ENCODE measurements around the gene THAP3.

THAP3 gene, protein sequence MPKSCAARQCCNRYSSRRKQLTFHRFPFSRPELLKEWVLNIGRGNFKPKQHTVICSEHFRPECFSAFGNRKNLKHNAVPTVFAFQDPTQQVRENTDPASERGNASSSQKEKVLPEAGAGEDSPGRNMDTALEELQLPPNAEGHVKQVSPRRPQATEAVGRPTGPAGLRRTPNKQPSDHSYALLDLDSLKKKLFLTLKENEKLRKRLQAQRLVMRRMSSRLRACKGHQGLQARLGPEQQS

DNA sequence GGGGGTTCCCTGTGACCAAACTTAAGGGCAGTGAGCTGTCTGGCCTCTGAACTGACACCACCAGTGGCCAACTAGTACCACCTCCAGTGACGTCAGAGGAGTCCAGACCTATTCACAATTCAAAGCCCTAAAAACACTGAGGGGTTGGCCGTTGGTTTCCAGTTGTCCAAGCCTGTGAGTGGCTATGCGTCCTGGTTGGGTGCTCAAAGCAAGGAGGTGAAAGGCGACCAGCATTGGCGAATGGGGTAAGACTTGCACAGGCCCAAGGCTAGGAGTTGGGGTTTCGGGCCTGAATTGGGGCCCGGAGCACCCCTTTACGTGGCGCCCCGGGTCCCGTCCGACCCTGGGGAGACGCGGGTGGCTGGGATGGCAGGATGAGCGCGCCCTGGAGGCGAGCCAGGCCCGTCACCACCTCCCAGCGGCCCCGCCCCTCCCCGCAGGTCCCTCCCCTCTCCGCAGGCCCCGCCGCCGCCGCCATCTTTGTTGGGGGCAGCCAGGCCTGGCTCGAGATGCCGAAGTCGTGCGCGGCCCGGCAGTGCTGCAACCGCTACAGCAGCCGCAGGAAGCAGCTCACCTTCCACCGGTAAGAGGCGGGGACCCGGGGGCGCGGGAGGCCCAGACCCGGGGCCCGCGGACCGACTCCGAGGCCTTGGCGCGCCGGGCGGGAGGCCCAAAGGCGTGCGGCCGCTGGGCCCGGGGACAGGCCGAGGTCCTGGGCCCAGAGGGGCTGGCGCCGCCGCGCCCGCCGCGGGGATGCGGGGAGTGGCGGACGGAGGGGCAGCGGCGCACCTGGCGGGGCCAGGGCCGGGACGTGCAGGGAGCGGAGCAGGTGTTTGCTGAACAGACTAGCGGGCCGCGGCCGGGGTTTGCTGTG lies at the start of gene THAP3:
Gene THAP3 (plus strand): TSS at position 159 of the 874 bp plus-strand sequence. CDS start 351 bp downstream, at position 510.
- no peak for FAIRE-seq

DNA sequence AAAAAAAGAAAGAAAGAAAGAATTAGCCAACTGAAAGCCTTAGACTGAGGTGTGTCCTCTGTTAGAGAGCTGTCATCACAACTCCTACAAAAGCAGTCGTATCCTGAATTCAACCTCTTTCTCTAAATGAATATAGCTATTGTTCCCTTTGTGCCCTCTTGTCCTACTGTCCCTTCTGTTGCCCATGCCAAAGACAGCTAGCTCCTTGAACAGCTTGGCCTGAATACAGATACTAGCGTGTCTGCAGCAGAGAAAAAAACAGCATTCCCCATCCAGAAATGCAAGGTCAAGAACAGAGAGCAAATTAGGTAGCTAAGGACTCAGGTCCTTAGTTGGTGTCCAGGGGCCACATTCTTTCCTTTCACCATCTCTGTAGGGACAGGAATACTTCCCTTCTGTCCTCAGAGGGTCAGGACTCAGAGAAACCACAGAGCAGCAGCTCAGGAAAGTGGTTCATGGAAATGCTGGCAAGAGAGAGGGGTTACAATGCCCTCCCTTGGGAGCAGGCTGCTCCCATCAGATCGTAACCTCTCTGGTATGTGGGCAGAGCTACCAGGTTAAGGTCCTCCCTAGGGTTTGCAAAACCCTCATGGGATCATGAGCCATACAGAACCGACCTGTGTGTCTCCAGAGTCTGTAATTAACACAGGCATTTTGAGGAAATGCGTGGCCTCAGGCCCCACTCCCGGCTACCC lies 46.7 kb upstream of the THAP3 start:
- FAIRE-seq = no peak

DNA sequence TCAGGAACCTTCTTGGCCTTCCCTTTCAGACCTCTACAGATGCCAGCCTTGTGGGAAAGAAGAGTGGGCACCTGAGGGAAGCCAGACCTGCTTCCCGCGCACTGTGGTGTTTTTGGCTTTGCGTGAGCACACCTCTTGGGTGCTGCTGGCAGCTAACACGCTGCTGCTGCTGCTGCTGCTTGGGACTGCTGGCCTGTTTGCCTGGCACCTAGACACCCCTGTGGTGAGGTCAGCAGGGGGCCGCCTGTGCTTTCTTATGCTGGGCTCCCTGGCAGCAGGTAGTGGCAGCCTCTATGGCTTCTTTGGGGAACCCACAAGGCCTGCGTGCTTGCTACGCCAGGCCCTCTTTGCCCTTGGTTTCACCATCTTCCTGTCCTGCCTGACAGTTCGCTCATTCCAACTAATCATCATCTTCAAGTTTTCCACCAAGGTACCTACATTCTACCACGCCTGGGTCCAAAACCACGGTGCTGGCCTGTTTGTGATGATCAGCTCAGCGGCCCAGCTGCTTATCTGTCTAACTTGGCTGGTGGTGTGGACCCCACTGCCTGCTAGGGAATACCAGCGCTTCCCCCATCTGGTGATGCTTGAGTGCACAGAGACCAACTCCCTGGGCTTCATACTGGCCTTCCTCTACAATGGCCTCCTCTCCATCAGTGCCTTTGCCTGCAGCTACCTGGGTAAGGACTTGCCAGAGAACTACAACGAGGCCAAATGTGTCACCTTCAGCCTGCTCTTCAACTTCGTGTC lies 45.9 kb upstream of the THAP3 start:
- FAIRE-seq = no peak

DNA sequence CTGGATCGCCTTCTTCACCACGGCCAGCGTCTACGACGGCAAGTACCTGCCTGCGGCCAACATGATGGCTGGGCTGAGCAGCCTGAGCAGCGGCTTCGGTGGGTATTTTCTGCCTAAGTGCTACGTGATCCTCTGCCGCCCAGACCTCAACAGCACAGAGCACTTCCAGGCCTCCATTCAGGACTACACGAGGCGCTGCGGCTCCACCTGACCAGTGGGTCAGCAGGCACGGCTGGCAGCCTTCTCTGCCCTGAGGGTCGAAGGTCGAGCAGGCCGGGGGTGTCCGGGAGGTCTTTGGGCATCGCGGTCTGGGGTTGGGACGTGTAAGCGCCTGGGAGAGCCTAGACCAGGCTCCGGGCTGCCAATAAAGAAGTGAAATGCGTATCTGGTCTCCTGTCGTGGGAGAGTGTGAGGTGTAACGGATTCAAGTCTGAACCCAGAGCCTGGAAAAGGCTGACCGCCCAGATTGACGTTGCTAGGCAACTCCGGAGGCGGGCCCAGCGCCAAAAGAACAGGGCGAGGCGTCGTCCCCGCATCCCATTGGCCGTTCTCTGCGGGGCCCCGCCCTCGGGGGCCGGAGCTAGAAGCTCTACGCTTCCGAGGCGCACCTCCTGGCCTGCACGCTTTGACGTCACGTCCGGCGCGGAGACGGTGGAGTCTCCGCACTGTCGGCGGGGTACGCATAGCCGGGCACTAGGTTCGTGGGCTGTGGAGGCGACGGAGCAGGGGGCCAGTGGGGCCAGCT lies 45.1 kb upstream of the THAP3 start, which contains the start of gene ZBTB48:
Gene ZBTB48 (plus strand): TSS at position 621 of the 745 bp plus-strand sequence. CDS start 616 bp downstream, outside the sequence.
- peak; percentile 94 for FAIRE-seq

GRCh38 chr1:6580119-6580592 lies 44.5 kb upstream of the THAP3 start:
- no peak for FAIRE-seq

DNA sequence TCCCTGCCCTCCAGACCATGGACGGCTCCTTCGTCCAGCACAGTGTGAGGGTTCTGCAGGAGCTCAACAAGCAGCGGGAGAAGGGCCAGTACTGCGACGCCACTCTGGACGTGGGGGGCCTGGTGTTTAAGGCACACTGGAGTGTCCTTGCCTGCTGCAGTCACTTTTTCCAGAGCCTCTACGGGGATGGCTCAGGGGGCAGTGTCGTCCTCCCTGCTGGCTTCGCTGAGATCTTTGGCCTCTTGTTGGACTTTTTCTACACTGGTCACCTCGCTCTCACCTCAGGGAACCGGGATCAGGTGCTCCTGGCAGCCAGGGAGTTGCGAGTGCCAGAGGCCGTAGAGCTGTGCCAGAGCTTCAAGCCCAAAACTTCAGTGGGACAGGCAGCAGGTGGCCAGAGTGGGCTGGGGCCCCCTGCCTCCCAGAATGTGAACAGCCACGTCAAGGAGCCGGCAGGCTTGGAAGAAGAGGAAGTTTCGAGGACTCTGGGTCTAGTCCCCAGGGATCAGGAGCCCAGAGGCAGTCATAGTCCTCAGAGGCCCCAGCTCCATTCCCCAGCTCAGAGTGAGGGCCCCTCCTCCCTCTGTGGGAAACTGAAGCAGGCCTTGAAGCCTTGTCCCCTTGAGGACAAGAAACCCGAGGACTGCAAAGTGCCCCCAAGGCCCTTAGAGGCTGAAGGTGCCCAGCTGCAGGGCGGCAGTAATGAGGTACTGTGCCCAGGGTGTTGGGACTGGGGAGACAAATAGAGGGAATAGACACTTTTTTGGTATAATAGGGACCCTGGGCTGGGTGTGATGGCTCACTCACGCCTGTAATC lies 43.9 kb upstream of the THAP3 start:
- no peak for FAIRE-seq

DNA sequence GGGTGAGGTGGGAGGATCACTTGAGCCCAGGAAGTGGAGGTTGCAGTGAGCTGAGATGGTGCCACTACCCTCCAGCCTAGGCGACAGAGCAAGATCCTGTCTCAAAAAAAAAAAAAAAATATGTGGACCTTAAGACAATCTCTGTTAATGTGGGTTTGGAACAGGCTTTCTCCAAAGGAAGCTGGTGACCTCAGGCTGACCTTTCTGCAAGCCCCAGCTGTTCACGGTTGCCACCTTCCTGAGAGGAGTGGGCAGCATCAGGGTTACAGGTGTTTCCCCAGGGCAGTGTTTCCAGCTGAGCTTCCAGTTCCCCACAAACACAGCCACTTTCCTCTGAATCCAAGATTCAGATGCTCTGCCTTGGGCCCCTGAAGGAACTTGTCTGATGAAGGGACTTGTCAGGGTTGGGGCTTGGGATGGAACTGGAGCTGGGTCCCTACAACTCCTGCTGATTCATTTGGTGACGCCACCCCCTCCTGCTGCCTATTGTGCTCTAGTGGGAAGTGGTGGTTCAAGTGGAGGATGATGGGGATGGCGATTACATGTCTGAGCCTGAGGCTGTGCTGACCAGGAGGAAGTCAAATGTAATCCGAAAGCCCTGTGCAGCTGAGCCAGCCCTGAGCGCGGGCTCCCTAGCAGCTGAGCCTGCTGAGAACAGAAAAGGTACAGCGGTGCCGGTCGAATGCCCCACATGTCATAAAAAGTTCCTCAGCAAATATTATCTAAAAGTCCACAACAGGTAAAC lies 42.9 kb upstream of the THAP3 start:
- no peak for FAIRE-seq

DNA sequence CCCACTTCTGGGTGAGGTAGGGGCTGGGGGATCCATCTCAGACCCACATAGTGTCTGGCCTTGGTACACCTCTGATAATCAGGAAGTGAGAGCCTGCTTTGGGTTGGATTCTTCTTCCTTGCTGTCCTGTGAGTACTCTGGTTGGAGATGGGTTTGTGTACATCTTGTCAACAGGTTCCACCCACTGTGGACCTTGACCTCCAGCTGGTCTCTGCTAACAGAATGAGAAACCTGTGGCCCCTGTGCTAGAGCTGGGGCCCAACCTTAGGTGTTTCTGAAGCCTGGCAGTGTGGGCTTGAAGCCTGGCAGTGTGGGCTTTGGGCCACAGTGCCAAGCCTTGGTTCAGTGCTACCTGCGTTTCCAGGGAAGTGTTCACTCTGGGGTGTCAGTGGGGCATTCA lies 42.3 kb upstream of the THAP3 start:
- FAIRE-seq = no peak

DNA sequence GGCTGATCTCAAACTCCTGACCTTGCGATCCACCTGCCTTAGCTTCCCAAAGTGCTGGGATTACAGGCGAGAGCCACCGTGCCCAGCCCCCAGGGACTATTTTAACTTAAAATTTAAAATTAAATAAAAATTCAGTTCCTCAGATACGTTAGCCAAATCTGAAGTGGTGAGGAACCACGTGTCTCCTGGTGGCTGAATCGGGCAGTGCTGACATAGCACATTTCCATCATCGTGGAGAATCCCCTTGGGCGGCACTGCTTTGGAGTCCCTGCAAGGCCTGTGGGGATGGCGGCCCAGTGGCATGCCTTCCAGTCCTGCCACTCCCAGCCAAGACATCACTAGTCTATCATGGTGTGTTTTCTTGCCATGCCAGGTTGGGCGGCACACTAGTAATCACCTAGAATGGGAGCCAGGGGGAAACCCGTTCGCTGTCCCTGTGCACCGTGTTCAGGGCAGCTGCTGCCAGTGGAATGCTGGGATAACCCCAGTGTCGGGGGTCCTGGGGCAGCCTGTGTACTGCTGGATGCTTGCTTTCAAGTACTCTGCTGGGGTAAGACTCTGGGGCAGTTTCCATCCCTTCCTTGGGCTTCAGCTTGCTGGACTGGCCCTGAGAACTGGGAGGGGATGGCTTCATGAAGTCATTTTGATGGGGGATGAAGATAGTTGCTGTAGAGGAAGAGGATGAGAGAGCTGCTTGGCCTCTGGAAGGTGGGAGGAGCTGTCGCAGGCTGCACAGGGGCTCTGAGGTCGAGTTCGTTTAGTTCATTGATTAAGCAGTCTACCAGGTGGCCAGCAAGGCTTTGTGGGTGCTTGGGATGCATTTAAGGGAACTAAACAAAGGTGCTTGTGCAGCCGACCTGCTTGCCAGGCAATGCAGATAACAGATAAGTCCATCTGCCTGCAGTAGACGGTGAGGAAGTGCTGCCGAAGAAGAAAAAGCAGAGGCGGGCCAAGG lies 40.3 kb upstream of the THAP3 start:
- no peak for FAIRE-seq

DNA sequence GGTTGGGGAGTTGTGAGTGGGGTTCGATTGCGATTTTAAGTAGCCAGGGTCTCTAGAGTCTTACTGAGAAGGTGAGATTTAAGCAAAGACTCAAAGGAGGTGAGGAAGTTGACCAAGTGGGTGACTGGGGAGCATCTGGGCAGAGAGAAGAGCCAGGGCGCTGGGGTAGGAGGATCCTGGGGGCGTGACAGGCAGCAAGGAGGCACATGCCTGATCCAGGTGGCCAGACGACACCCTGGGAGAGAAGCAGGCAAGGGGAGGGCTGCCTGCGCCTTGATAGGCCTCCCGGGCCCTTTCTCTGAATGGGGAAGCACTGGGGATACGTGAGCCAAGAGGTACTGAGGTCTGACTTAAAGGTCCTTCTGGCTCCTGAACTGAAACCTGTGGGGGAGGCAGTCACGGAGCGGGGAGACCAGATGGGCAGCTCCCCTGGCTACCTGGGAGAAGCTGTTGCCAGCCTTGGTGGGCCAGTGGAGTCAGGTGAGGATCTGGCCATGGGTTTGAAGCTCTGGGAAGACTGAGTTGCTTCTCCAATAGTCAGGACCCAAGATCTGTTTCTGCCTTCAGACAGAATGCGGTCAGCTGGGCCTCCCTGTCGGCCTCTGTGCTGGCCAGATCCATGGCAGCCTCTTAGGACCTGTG lies 39.5 kb upstream of the THAP3 start:
- no peak for FAIRE-seq

- no peak for FAIRE-seq
Measured at GRCh38 chr1:6585841-6586240, 38.8 kb upstream of the THAP3 start.

- no peak for FAIRE-seq
Measured at GRCh38 chr1:6586404-6586816, 38.3 kb upstream of the THAP3 start.

DNA sequence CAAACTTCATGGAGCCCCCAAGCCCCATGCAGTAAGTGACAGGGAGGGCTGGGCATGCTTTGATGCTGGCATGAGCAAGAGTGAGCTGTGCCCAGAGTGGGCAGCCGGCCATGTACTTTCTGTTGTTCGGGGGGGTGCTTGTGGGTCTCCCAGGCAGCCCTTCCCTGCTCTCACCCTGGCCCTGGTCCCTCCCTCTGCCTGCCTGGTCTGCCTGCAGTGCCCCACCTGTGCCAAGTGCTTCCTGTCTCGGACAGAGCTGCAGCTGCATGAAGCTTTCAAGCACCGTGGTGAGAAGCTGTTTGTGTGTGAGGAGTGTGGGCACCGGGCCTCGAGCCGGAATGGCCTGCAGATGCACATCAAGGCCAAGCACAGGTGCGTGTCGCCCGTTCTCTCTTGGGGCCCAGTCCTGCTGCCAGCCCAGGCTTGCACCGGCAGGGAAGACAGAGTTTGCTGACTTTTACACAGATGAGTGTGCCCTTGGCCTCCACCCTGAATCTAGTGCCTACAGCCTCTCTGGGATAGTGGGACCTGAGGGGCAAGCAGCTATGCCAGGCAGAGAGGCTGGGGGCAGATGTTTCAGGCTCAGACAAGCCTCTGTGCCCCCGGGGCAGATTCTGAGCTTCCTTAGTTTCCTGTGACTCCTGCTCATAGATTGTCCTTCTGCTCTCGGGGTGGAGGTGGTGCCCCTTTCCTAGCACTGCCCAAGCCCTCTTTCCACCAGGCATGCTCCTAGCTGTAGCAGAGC lies 37.2 kb upstream of the THAP3 start:
- FAIRE-seq = no peak

GRCh38 chr1:6588128-6588892 lies 36.4 kb upstream of the THAP3 start:
- FAIRE-seq = no peak

DNA sequence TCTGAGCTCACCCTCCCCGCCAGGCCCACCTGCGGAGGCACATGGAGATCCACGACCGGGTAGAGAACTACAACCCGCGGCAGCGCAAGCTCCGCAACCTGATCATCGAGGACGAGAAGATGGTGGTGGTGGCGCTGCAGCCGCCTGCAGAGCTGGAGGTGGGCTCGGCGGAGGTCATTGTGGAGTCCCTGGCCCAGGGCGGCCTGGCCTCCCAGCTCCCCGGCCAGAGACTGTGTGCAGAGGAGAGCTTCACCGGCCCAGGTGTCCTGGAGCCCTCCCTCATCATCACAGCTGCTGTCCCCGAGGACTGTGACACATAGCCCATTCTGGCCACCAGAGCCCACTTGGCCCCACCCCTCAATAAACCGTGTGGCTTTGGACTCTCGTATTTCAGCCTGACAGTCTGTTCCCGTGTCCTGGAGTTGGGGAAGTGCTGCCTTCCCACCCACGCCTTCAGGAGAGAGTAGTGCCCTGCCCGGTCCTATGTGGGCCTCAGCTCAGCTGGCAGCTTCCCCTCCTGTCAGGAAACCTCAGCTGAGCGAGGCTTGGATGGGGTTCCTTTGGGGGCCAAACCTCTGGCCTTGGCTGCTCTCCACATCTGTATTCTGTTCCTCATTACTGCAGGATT lies 35.7 kb upstream of the THAP3 start:
- no peak for FAIRE-seq

DNA sequence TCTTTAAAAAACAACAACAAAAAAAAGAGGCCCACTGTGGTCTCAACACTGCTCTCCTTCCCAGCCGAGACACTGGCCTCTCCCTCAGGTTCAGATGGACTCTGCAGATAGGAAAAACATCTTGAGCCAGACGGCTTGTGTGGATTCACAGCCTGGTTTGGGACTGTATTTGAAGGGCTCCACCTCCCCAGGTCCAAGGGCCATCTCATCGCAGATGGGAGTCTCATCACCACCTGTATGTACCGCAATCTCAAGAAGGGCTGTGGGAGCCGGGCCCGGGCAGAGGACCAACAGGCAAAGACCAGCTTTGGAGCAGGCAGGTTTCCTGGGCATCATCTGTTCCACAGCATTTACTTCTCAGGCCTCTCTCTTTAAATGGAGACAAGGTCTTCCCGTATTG lies 34.6 kb upstream of the THAP3 start:
- no peak for FAIRE-seq
